ENCODE results near the gene PBX1.

GRCh38 chr1:164590592-164590991, 31.6 kb downstream of the PBX1 start:
- no peak for TF ChIP-seq CTCF (optimal IDR thresholded peaks at IDR 0.05 in 1 of 3, IDR thresholded peaks at IDR 0.05 in 1 of 3, conservative IDR thresholded peaks at IDR 0.05 in 1 of 3; ENCODE audit: extremely low read depth in 1 of 3, insufficient read depth in 2 of 3, low read length in 3 of 3)
- TF ChIP-seq EZH2 (IDR thresholded peaks at IDR 0.05; ENCODE audit: low read length): no peak
